ENCODE results near the gene TSN. TPM values are rescaled to one million over a fixed set of nuclear protein-coding genes. Genes with fewer than 3 reads are reported as not detected.

The TSN gene
- total RNA-seq, 1 donor from 2014 or later: 49.5 TPM

DNA sequence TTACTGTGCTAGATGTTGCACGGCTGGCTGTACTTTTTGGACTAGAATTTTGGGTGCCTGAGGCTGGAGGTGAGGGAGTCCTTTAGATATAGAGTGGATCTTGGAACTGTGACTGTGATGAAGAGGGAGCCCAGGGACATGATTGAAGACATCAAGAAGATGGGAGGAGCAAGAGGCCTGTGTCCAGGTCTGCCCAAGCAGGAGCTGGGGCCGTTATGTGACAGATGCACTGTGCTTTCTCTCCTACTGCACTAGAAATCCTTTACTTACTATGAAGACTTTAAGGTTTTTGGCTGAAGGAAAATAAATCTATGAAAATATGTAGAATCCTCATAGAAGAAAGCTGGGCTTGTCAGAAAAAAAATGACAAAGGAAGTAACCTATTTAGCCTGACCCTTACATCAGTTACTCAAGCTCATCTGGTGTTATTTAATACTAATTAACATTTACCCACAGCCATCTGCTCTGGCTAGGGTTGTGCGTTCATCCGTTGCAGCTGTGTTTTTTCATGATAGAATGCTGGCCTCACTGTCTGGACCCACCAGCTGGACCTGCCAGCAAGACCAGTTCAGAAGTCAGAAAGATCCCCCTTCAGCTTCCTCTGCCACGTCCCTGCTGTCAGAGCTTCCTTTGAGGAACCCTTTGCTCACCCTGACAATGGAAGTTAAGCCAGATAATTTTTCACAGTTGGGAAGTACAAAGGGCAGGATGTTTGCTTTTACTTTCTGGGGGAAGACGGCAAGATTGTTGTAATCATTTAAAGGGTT lies 16.7 kb downstream of the TSN start:
- DNase-seq (ENCODE audit: low read depth) (no peak), FAIRE-seq (no peak)
- no peaks in the 10 kb centered on the region for H3K36me3 ChIP-seq (ENCODE audit: control insufficient read depth, insufficient read depth, low read length)
- no peak overlapping the region for H3K4me3 ChIP-seq (ENCODE audit: low read depth, low read length)
- no peaks in the 10 kb centered on the region for H3K27me3 ChIP-seq (ENCODE audit: control insufficient read depth, insufficient read depth, low read length)
- TF ChIP-seq, protein P1, sequence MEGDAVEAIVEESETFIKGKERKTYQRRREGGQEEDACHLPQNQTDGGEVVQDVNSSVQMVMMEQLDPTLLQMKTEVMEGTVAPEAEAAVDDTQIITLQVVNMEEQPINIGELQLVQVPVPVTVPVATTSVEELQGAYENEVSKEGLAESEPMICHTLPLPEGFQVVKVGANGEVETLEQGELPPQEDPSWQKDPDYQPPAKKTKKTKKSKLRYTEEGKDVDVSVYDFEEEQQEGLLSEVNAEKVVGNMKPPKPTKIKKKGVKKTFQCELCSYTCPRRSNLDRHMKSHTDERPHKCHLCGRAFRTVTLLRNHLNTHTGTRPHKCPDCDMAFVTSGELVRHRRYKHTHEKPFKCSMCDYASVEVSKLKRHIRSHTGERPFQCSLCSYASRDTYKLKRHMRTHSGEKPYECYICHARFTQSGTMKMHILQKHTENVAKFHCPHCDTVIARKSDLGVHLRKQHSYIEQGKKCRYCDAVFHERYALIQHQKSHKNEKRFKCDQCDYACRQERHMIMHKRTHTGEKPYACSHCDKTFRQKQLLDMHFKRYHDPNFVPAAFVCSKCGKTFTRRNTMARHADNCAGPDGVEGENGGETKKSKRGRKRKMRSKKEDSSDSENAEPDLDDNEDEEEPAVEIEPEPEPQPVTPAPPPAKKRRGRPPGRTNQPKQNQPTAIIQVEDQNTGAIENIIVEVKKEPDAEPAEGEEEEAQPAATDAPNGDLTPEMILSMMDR (IDR thresholded peaks at IDR 0.05; ENCODE audit: insufficient read depth, low read length, severe bottlenecking): no peak

DNA sequence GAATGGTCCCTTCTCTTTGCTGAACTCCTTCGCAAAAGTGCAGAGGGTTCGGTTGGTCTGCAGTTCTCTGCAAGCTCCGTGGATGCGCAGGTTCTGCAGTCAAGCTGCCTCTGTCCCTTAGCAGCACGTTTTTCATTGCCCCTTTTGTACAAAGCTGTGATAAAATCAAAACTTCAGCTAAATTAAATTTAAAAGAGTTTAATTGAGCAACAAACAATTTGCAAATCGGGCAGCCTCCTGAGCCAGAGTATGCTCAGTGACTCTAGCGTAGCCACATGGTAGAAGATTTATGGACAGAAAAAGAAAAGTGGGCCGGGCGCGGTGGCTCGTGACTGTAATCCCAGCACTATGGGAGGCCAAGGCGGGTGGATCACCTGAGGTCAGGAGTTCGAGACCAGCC lies 18.8 kb downstream of the TSN start:
- TF ChIP-seq, protein P1 (IDR thresholded peaks at IDR 0.05; ENCODE audit: insufficient read depth, low read length, severe bottlenecking): no peak
- Histone ChIP-seq H3K36me3 (ENCODE audit: control insufficient read depth, insufficient read depth, low read length) (no peaks in the 10 kb centered on the region), H3K27me3 (ENCODE audit: control insufficient read depth, insufficient read depth, low read length) (peaks cover 2% of the 10 kb centered on the region), H3K4me3 (ENCODE audit: low read depth, low read length) (no peak overlapping the region)
- DNase-seq (ENCODE audit: low read depth) (no peak), FAIRE-seq (no peak)

- Histone ChIP-seq H3K27me3 (ENCODE audit: control insufficient read depth, insufficient read depth, low read length) (peaks cover 2% of the 10 kb centered on the region), H3K36me3 (ENCODE audit: control insufficient read depth, insufficient read depth, low read length) (no peaks in the 10 kb centered on the region), H3K4me3 (ENCODE audit: low read depth, low read length) (no peak overlapping the region)
- TF ChIP-seq, protein P1 (IDR thresholded peaks at IDR 0.05; ENCODE audit: insufficient read depth, low read length, severe bottlenecking): no peak
- FAIRE-seq (no peak), DNase-seq (ENCODE audit: low read depth) (peak; percentile 29)
Measured at GRCh38 chr2:121776361-121776760, 20.9 kb downstream of the TSN start.

- FAIRE-seq (no peak), DNase-seq (ENCODE audit: low read depth) (no peak)
- Histone ChIP-seq H3K4me3 (ENCODE audit: low read depth, low read length) (no peak overlapping the region), H3K27me3 (ENCODE audit: control insufficient read depth, insufficient read depth, low read length) (peaks cover 2% of the 10 kb centered on the region), H3K36me3 (ENCODE audit: control insufficient read depth, insufficient read depth, low read length) (no peaks in the 10 kb centered on the region)
- TF ChIP-seq, protein P1 (IDR thresholded peaks at IDR 0.05; ENCODE audit: insufficient read depth, low read length, severe bottlenecking): no peak
Measured at GRCh38 chr2:121776885-121777698, 21.6 kb downstream of the TSN start.

- peak; percentile 90 for DNase-seq (ENCODE audit: low read depth)
Measured at GRCh38 chr2:121777699-121778058, 22.2 kb downstream of the TSN start.

More at GRCh38 chr2:121777699-121778058, 22.2 kb downstream of the TSN start:
- TF ChIP-seq, protein P1 (IDR thresholded peaks at IDR 0.05; ENCODE audit: insufficient read depth, low read length, severe bottlenecking): no peak
- Histone ChIP-seq H3K36me3 (ENCODE audit: control insufficient read depth, insufficient read depth, low read length) (no peaks in the 10 kb centered on the region), H3K4me3 (ENCODE audit: low read depth, low read length) (no peak overlapping the region), H3K27me3 (ENCODE audit: control insufficient read depth, insufficient read depth, low read length) (peaks cover 2% of the 10 kb centered on the region)
- FAIRE-seq: no peak
